ENCODE data around the gene CDH16.

The CDH16 gene

DNA sequence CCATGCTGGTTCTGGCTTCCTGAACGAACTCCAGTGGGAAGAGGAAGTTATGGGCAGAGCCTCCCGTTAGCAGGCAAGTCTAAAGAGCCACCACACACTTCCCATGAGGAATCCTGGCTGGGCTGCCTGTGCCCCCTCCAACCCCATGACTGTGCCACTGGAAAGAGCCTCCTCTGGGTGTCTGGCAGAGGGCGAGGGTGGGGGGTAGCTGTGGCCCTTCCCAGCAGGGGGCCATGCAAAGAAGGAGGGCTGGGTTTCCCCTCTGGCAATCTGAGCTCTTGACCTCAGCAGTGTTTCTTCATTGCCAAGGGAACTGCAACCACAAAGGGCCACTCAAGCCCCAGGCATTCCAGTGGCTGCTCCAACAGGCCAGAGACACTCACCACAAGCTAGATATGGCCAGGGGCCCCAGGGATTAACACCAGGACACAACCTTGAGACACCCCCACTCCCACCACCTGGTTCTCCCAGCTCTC, 8.3 kb upstream of the CDH16 start:
- H3K9me3 ChIP-seq (ENCODE audit: control insufficient read depth, insufficient read depth, low read depth, low read length) = no peaks in the 10 kb centered on the region
- TF ChIP-seq ZNF24 (tag by site-specific recombination; IDR thresholded peaks at IDR 0.05) = no peak
- TF ChIP-seq, protein P1, sequence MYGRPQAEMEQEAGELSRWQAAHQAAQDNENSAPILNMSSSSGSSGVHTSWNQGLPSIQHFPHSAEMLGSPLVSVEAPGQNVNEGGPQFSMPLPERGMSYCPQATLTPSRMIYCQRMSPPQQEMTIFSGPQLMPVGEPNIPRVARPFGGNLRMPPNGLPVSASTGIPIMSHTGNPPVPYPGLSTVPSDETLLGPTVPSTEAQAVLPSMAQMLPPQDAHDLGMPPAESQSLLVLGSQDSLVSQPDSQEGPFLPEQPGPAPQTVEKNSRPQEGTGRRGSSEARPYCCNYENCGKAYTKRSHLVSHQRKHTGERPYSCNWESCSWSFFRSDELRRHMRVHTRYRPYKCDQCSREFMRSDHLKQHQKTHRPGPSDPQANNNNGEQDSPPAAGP (tag by site-specific recombination; IDR thresholded peaks at IDR 0.05) = no peak
- TF ChIP-seq ZNF354C (tag by site-specific recombination; IDR thresholded peaks at IDR 0.05; ENCODE audit: borderline replicate concordance, low read depth) = no peak
- TF ChIP-seq, protein P2, sequence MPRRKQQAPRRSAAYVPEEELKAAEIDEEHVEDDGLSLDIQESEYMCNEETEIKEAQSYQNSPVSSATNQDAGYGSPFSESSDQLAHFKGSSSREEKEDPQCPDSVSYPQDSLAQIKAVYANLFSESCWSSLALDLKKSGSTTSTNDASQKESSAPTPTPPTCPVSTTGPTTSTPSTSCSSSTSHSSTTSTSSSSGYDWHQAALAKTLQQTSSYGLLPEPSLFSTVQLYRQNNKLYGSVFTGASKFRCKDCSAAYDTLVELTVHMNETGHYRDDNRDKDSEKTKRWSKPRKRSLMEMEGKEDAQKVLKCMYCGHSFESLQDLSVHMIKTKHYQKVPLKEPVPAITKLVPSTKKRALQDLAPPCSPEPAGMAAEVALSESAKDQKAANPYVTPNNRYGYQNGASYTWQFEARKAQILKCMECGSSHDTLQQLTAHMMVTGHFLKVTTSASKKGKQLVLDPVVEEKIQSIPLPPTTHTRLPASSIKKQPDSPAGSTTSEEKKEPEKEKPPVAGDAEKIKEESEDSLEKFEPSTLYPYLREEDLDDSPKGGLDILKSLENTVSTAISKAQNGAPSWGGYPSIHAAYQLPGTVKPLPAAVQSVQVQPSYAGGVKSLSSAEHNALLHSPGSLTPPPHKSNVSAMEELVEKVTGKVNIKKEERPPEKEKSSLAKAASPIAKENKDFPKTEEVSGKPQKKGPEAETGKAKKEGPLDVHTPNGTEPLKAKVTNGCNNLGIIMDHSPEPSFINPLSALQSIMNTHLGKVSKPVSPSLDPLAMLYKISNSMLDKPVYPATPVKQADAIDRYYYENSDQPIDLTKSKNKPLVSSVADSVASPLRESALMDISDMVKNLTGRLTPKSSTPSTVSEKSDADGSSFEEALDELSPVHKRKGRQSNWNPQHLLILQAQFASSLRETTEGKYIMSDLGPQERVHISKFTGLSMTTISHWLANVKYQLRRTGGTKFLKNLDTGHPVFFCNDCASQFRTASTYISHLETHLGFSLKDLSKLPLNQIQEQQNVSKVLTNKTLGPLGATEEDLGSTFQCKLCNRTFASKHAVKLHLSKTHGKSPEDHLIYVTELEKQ (tag by site-specific recombination; IDR thresholded peaks at IDR 0.05; ENCODE audit: borderline replicate concordance) = no peak
- TF ChIP-seq GLIS1 (tag by site-specific recombination; IDR thresholded peaks at IDR 0.05) = peak; percentile 63
- no peak for TF ChIP-seq FEZF1 (tag by site-specific recombination; IDR thresholded peaks at IDR 0.05)
- TF ChIP-seq, protein P3, sequence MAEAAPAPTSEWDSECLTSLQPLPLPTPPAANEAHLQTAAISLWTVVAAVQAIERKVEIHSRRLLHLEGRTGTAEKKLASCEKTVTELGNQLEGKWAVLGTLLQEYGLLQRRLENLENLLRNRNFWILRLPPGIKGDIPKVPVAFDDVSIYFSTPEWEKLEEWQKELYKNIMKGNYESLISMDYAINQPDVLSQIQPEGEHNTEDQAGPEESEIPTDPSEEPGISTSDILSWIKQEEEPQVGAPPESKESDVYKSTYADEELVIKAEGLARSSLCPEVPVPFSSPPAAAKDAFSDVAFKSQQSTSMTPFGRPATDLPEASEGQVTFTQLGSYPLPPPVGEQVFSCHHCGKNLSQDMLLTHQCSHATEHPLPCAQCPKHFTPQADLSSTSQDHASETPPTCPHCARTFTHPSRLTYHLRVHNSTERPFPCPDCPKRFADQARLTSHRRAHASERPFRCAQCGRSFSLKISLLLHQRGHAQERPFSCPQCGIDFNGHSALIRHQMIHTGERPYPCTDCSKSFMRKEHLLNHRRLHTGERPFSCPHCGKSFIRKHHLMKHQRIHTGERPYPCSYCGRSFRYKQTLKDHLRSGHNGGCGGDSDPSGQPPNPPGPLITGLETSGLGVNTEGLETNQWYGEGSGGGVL (tag by site-specific recombination; IDR thresholded peaks at IDR 0.05) = peak; percentile 54
- TF ChIP-seq, protein P4, sequence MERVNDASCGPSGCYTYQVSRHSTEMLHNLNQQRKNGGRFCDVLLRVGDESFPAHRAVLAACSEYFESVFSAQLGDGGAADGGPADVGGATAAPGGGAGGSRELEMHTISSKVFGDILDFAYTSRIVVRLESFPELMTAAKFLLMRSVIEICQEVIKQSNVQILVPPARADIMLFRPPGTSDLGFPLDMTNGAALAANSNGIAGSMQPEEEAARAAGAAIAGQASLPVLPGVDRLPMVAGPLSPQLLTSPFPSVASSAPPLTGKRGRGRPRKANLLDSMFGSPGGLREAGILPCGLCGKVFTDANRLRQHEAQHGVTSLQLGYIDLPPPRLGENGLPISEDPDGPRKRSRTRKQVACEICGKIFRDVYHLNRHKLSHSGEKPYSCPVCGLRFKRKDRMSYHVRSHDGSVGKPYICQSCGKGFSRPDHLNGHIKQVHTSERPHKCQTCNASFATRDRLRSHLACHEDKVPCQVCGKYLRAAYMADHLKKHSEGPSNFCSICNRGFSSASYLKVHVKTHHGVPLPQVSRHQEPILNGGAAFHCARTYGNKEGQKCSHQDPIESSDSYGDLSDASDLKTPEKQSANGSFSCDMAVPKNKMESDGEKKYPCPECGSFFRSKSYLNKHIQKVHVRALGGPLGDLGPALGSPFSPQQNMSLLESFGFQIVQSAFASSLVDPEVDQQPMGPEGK (tag by site-specific recombination; IDR thresholded peaks at IDR 0.05) = peak; percentile 31; the same call in 1 of the 2 replicates
- 0 out of 2 replicates have a peak, but pooled peaks have one; percentile 13 for TF ChIP-seq ZBTB8A (tag by site-specific recombination; IDR thresholded peaks at IDR 0.05)
- peak; percentile 90 for TF ChIP-seq ZNF223 (tag by site-specific recombination; IDR thresholded peaks at IDR 0.05)
- TF ChIP-seq ZIC2 (tag by site-specific recombination; IDR thresholded peaks at IDR 0.05) = peak; percentile 86
- peaks cover 4 to 8% of the 10 kb centered on the region in 2 experiments; a peak in 2 of 3 replicates for H3K36me3 ChIP-seq (ENCODE audit: control insufficient read depth in 2 of 2, insufficient read depth in 1 of 2, low read length in 2 of 2)
- H3K4me1 ChIP-seq (ENCODE audit: control insufficient read depth, insufficient read depth, low read length) = no peaks in the 10 kb centered on the region; the same call in 1 of the 2 replicates
- POLR2A ChIA-PET = interaction anchor here (1.4 kb wide), 1 partner anchor 21 kb away, joined by 5 read pairs; no protein-coding TSS in a partner anchor
- no peak overlapping the region for H3K4me3 ChIP-seq (ENCODE audit: low read depth, low read length)
- 0 out of 2 replicates have a peak overlapping the region, but pooled peaks have one; percentile 12 for H3K27ac ChIP-seq (ENCODE audit: extremely low read depth, low read depth, low read length)
- CTCF ChIA-PET = interaction anchor here (0.6 to 15.1 kb wide), 9 partner anchors 15 to 97 kb away, joined by 3 to 268 read pairs (median 3); partner anchors contain the start of gene NAE1

DNA sequence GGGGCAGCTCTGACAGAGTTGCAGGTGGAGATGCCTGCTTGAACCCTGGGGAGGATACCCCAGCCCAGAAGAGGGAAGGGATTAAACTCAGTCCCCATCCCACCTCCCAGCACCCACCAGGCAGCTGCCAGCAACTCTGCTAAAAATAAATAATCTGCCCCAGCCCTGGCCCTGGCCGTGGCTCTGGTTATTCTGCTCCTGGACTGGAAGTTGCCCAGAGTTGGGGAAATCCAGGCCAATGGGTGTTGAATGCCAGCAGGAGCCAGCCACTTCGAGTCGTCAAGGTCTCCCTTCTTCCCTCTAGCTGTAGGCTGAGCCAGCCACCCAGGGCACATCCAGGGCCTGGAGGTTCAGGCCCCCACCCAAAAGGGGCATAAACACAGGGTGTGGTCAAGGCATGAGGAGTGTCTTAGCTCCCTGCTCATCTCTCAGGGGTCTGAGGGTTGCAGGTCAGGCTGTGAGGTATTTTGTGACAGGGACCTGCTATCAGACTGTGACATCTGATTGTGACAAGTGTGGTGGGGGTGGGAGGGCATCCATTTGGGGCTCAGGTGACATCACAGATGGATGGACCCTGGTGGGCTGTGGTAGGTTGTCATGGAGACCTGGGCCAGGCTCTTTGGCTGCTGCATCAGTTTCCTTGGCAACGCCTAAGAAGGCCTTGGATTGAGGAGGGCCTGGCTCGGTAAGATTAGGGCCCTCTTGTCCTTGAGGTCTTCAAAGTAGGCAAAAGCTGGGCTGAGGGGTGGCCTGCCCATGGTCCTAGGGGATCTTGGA, 7.7 kb upstream of the CDH16 start:
- no peak for TF ChIP-seq ZNF157 (tag by site-specific recombination; IDR thresholded peaks at IDR 0.05)
- TF ChIP-seq ZNF514 (tag by site-specific recombination; IDR thresholded peaks at IDR 0.05) = no peak
- TF ChIP-seq KLF9 (tag by site-specific recombination; IDR thresholded peaks at IDR 0.05; ENCODE audit: low read depth) = no peak
- no peak for TF ChIP-seq ZNF416 (tag by site-specific recombination; IDR thresholded peaks at IDR 0.05)
- TF ChIP-seq, protein P5, sequence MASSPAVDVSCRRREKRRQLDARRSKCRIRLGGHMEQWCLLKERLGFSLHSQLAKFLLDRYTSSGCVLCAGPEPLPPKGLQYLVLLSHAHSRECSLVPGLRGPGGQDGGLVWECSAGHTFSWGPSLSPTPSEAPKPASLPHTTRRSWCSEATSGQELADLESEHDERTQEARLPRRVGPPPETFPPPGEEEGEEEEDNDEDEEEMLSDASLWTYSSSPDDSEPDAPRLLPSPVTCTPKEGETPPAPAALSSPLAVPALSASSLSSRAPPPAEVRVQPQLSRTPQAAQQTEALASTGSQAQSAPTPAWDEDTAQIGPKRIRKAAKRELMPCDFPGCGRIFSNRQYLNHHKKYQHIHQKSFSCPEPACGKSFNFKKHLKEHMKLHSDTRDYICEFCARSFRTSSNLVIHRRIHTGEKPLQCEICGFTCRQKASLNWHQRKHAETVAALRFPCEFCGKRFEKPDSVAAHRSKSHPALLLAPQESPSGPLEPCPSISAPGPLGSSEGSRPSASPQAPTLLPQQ (tag by site-specific recombination; IDR thresholded peaks at IDR 0.05) = no peak
- ChIA-PET CTCF (interaction anchor here (0.6 to 15.1 kb wide), 7 partner anchors 21 to 96 kb away, joined by 3 to 268 read pairs (median 3); partner anchors contain the start of gene NAE1), POLR2A (interaction anchor here (0.6 to 1.4 kb wide), 2 partner anchors 20 to 282 kb away, joined by 3 to 5 read pairs; no protein-coding TSS in a partner anchor)
- Histone ChIP-seq H3K9me3 (ENCODE audit: control insufficient read depth, insufficient read depth, low read depth, low read length) (no peaks in the 10 kb centered on the region), H3K36me3 (ENCODE audit: control insufficient read depth in 2 of 2, insufficient read depth in 1 of 2, low read length in 2 of 2) (peaks cover 2 to 3% of the 10 kb centered on the region in 2 experiments; a peak in 2 of 3 replicates), H3K4me1 (ENCODE audit: control insufficient read depth, insufficient read depth, low read length) (no peaks in the 10 kb centered on the region; the same call in 1 of the 2 replicates), H3K4me3 (ENCODE audit: low read depth, low read length) (no peak overlapping the region), H3K27ac (ENCODE audit: extremely low read depth, low read depth, low read length) (no peak overlapping the region)

Data from HEK293 (cell line).